NB4 (cell line): ENCODE results near the gene IQGAP1.

Source experiments
- MYC ChIP-seq: IDR thresholded peaks from 2 replicates; pipeline ENCODE4 v1.6.1; 2011; ENCODE audit warnings: low read depth, low read length
- POLR2A ChIP-seq: IDR thresholded peaks from 2 replicates; pipeline ENCODE4 v1.6.1; 2011; ENCODE audit warnings: mild to moderate bottlenecking; ENCODE audit not compliant: insufficient read length; ENCODE audit errors: extremely low read depth
- TF ChIP-seq, protein P1 (sequence below): IDR thresholded peaks from one replicate; pipeline ENCODE4 v1.5.1; 2012; ENCODE audit warnings: low read depth, low read length
- TF ChIP-seq, protein P2 (sequence below): IDR thresholded peaks from 2 replicates; pipeline ENCODE4 v1.6.1; 2011; ENCODE audit warnings: low read depth, low read length

DNA sequence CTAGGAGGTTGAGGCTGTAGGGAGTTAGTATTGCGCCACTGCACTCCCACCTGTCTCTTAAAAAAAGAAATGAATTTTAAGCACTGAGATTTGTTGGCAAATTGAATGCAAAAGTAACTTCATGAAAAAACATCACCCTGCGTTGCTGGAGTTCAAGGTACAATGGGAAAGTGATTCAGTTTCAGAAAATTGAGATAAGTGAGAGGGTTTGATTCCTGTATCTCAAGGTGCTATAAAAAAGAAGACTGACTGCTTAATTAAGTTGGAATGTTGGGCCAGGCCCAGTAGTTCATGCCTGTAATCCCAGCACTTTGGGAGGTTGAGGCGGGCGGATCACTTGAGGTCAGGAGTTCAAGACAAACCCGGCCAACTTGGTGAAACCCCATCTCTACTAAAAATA, 39.1 kb downstream of the IQGAP1 start:
- TF ChIP-seq, protein P1, sequence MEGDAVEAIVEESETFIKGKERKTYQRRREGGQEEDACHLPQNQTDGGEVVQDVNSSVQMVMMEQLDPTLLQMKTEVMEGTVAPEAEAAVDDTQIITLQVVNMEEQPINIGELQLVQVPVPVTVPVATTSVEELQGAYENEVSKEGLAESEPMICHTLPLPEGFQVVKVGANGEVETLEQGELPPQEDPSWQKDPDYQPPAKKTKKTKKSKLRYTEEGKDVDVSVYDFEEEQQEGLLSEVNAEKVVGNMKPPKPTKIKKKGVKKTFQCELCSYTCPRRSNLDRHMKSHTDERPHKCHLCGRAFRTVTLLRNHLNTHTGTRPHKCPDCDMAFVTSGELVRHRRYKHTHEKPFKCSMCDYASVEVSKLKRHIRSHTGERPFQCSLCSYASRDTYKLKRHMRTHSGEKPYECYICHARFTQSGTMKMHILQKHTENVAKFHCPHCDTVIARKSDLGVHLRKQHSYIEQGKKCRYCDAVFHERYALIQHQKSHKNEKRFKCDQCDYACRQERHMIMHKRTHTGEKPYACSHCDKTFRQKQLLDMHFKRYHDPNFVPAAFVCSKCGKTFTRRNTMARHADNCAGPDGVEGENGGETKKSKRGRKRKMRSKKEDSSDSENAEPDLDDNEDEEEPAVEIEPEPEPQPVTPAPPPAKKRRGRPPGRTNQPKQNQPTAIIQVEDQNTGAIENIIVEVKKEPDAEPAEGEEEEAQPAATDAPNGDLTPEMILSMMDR: no peak
- TF ChIP-seq POLR2A (no peak), MYC (no peak)
- TF ChIP-seq, protein P2, sequence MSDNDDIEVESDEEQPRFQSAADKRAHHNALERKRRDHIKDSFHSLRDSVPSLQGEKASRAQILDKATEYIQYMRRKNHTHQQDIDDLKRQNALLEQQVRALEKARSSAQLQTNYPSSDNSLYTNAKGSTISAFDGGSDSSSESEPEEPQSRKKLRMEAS: no peak
